ENCODE data around the gene ZFAND4. TPM values are rescaled to one million over a fixed set of nuclear protein-coding genes. Genes with fewer than 3 reads are reported as not detected.

The ZFAND4 gene
- total RNA-seq, 1 experiment from 2014 or later, result 18.3 TPM

Other genes with a start within 250 kb of the ZFAND4 start
- gene WASHC2C, start 54.5 kb upstream of the ZFAND4 start, total RNA-seq (2021), result 24.8 to 28.5 TPM (median 25.0 TPM) in 3 replicates
- gene AGAP4, start 174.7 kb upstream of the ZFAND4 start, total RNA-seq (2021), result 21.2 to 25.8 TPM (median 22.8 TPM) in 3 replicates